ELR (cell line): ENCODE results near the gene ETNK1.
"Not testable (repeated sequence)": the region's sequence is repeated elsewhere in the genome, so short reads cannot be mapped to it uniquely, and the experiment has no call there.

ENCODE experiments used
- DNase-seq: peaks from one replicate; pipeline ENCODE4 v3.0.0-alpha.2; 2015; ENCODE audit warnings: low read depth

The ETNK1 gene

GRCh38 chr12:22624870-22625761 is at the start of gene ETNK1:
Gene ETNK1 (plus strand): TSS chr12:22625171. CDS start chr12:22625431, 260 bp downstream.
- peak; percentile 94 for DNase-seq

DNA sequence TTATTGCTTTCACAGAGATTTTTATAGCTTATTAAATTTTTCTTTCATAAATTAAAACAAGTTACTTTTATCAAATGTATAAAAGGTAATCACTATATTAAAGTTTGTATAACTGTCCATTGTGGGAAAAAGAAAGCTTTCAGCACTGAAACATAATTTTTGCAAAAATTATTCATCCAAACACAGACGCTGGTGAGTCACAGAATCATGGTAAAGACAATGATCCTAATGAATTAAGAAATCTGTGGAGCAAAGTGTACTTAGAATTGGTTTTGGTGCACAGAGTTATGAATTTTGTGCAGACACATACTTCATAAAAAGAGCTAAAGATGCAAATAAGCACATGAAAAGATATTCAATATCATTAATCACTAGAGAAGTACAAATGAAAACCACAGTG is 48.9 kb upstream of the ETNK1 start:
- no peak for DNase-seq

DNA sequence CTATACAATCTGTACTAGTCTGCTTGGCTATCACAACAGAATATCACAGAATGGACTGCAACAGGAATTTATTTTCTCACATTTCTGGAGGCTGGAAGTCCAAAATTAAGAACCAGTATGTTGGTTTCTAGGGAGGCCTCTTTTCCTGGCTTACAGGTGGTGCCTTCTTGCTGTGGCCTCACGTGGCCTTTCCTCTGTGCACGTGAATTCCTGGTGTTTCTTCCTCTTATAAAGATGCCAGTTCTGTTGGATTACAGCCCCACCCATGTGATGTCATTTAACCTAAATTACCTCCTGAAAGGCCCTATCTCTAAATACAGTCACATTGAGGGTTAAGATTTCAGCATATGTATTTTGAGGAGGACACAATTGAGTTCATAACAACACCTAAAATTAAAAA is 48.5 kb upstream of the ETNK1 start:
- DNase-seq, result no peak

GRCh38 chr12:22577667-22578066 is 47.3 kb upstream of the ETNK1 start:
- DNase-seq, result no peak

DNA sequence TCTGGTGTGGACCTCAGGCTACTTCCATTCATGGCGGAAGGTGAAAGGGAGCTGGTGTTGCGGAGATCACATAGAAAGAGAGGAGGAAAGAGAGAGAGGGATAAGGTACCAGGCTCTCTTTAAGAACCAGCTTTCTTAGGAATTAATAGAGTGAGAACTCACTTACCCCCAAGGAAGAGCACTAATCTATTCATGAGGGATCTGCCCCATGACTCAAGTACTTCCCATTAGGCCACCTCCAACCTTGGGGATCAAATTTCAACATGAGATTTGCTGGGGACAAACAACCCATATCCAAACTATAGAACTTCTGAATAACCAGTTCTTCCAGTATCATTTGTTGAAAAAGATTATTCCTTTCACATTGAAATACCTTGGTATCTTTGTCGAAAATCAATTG is 46.6 kb upstream of the ETNK1 start:
- no peak for DNase-seq

DNA sequence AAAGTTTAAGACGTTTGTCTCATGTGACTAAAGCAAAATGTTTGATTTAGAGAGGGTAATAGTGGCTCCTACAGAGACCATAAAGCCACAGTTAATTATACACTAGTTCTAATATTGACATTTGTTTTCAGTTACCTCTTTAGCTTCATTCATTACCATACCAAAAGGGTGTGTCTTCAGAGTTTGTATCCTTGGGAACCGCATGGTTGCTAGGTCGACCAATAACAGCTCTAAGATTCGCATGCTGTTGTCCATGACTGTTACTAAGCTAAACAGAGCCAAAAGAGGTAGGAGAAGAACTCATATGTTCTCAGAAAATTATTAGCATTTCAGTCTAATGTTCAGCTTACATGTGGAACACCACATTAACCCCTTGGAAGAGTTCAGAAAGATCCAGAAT is 36.2 kb upstream of the ETNK1 start:
- DNase-seq, result no peak

DNA sequence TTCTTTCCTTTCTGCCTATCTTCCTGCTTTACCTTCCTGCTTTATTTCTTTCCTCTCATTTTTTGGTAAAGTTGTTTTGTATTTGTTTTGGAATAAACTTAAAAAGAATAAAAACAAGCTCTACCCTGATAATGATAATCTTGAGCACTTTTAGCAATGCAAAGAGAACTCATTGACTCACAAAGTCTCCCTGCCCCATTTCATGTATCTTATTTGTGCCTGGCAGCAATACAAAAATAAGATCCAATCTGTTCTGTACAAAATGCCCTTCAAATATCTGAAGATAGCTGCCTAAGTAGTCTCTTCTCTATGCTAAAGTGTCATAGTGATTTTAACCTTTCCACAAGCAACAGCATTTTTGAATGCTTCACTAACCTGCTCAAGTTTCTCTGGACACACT is 31.1 kb upstream of the ETNK1 start:
- no peak for DNase-seq

GRCh38 chr12:22597539-22597938 is 27.4 kb upstream of the ETNK1 start:
- DNase-seq, result not testable (repeated sequence)

- no peak for DNase-seq
Observed at GRCh38 chr12:22598141-22598762, 26.7 kb upstream of the ETNK1 start.

- DNase-seq, result no peak
Observed at GRCh38 chr12:22598763-22599161, 26.2 kb upstream of the ETNK1 start.

GRCh38 chr12:22600181-22600580 is 24.8 kb upstream of the ETNK1 start:
- no peak for DNase-seq

- DNase-seq, result no peak
Observed at GRCh38 chr12:22609501-22609900, 15.5 kb upstream of the ETNK1 start.

- DNase-seq, result no peak
Observed at GRCh38 chr12:22610131-22610530, 14.8 kb upstream of the ETNK1 start.

DNA sequence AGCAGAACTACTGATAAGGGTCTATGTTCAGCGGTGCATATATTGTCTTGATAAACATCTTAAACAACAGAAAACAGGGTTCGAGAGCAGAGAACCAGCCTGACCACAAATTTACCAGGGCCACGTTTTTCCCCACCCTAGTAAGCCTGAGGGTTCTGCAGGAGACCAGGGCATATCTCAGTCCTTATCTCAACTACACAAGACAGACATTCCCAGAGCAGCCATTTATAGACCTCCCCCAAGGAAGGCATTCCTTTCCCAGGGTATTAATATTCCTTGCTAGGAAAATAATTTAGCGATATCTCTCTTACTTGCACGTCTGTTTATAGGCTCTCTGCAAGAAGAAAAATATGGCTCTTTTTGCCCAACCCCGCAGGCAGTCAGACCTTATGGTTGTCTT is 12.1 kb upstream of the ETNK1 start:
- not testable (repeated sequence) for DNase-seq

GRCh38 chr12:22615963-22616501 is 8.9 kb upstream of the ETNK1 start:
- DNase-seq, result no peak

DNA sequence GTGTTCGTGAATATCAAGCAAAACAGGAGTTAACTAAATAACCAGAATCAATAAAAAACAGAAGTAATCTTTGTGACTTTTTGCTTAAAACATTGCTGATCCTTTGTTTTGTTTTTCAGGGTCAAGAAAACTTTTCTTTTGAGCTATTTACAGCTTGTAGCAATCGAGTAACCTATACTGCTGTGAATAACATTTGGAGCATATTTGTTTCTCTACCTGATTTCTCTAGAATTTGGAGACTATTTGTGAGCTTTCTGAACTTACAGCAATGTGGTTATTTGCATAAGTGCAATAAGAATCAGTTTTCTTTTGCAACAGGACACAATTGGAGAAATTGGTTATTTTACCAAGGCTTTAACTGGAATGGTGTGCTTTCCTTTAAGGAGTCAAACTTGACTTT is 7.3 kb upstream of the ETNK1 start:
- no peak for DNase-seq

DNA sequence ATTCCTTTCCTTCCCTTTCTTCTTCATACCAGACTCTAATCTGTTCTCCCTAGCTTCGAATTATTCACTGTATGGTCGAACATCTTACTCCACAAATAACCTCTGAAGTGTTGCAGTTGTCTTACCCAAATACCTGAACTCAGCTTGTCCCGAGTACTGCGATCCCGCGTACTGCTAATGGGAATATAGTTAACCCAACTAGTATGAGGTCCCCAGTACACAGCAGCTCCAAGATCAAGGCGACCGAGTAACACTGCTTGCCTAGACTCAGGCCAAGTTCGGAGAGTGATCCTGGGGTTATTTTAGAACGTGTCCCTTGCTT is 462 bp upstream of the ETNK1 start:
- DNase-seq, result no peak

DNA sequence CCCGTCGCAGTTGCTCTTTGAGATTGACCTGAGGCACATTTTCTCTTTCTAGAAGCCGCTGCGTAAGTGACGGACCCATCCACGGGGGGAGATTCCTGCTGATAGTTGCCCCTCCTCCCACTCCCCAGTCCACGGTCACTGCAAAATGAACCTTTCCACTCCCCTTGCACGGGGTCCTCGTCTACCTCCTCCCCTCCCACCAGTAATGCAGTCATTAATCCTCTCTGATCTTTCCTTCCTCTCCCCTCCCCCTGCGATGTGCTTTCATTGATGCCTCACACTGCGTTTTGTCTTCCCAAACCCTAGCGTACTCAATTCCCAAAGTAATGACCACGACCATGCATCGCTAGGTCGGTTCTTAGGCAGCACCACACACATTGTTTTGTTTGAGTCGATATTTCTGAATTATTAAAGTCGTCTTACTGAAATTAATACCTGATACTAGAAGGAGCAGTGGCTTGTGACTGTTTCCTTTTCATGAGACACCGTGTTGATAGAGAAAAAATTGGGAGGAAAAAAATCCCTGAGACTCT is 857 bp downstream of the ETNK1 start:
- DNase-seq, result peak; percentile 66

GRCh38 chr12:22626406-22626805 is 1.4 kb downstream of the ETNK1 start:
- peak; percentile 66 for DNase-seq

GRCh38 chr12:22627371-22627770 is 2.4 kb downstream of the ETNK1 start:
- DNase-seq, result peak; percentile 21

DNA sequence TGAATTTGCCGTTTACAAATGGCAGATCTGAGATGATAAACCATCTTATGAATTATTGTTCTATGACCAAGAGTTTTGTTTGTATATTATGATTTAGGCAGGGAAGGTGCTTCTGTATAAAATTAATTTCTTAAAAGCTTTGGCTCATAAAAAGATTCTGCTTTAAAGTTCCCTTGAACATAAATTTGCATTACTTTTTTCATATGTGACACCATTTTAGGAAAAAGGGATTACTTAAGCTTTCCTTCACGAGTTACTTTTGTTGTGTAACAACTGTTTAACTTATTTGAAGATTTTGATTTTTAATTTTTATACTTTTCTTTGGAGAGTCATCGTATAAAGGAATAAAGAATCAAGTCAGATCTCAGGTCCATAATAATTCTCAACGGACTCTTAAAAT is 3.3 kb downstream of the ETNK1 start:
- no peak for DNase-seq

DNA sequence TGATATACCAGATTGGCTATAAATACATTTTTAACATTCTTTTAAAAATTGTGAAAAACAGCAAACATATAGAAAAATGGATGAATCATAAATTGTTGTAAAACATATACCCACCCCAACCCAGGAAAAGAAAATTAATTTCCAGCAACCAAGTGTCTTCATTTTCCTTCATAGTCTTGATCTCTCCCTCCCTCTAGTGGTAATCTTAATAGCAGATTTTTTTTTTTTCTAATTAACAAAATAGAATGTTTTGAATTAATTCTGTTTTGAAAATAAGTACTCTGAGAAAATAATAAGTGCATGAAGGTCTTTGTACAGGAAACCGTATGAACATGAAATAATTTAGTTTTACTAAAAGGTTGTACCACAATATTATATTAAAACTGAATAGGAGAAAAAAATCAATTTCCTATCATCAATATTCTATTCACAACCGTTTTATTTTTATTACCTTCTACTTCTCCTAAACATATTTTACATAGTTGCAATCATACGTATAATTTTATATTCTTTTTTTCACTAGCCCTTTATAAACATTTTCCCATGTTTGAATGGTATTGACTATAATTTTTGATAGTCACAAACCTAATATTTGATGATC is 7.0 kb downstream of the ETNK1 start:
- peak; percentile 55 for DNase-seq

GRCh38 chr12:22634883-22635282 is 9.9 kb downstream of the ETNK1 start:
- no peak for DNase-seq
